ENCODE measurements around the gene TMEM254. TPM values are rescaled to one million over a fixed set of nuclear protein-coding genes. Genes with fewer than 3 reads are reported as not detected.
"Not testable (repeated sequence)": the region's sequence is repeated elsewhere in the genome, so short reads cannot be mapped to it uniquely, and the experiment has no call there.

TMEM254 gene
- total and polyA plus RNA-seq, 2 experiments from 2014 or later: 21.1 to 21.5 TPM

GRCh38 chr10:80133687-80134086, 55.2 kb downstream of the TMEM254 start:
- H3K4me1 ChIP-seq (ENCODE audit: insufficient read depth); ATAC-seq; H3K9me3 Mint-ChIP-seq; H3K27ac ChIP-seq (ENCODE audit: low read depth); DNase-seq (ENCODE audit: low spot score); H4K20me1 ChIP-seq (replicated peaks; ENCODE audit: insufficient read depth); H3K36me3 ChIP-seq (ENCODE audit: insufficient read depth); H3K36me3 Mint-ChIP-seq (ENCODE audit: low read depth); H3K27ac Mint-ChIP-seq; H3K9me2 ChIP-seq (ENCODE audit: insufficient read depth); H3F3A ChIP-seq (replicated peaks; ENCODE audit: low read depth); H3K79me2 ChIP-seq (replicated peaks; ENCODE audit: insufficient read depth); H2AFZ ChIP-seq: not testable (repeated sequence)
- peak overlapping the region; percentile 70 for H3K4me2 ChIP-seq
- peak overlapping the region; percentile 82 for H3K4me3 ChIP-seq
- peaks cover 20% of the 10 kb centered on the region for H3K27me3 Mint-ChIP-seq (ENCODE audit: insufficient read depth, low read depth, poor library complexity)
- H3K27me3 ChIP-seq (ENCODE audit: insufficient read depth): peaks cover 22% of the 10 kb centered on the region
- H3K4me1 Mint-ChIP-seq: peaks cover 25% of the 10 kb centered on the region
- H3K4me3 Mint-ChIP-seq: peak overlapping the region; percentile 74; the same call in 2 of the 3 replicates

GRCh38 chr10:80136134-80136571, 57.7 kb downstream of the TMEM254 start:
- H3K4me1 Mint-ChIP-seq: peaks cover 23% of the 10 kb centered on the region
- H2AFZ ChIP-seq: no peak overlapping the region
- no peaks in the 10 kb centered on the region for H3K36me3 Mint-ChIP-seq (ENCODE audit: low read depth)
- ATAC-seq (peak; percentile 13), DNase-seq (ENCODE audit: low spot score) (peak; percentile 34)
- H3K9me2 ChIP-seq (ENCODE audit: insufficient read depth): no peaks in the 10 kb centered on the region
- H3K4me3 Mint-ChIP-seq: no peak overlapping the region
- H3K9me3 Mint-ChIP-seq: no peaks in the 10 kb centered on the region
- H3K4me3 ChIP-seq: no peak overlapping the region
- H3K36me3 ChIP-seq (ENCODE audit: insufficient read depth): no peaks in the 10 kb centered on the region
- peaks cover 4% of the 10 kb centered on the region; the same call in 1 of the 2 replicates for H3K4me1 ChIP-seq (ENCODE audit: insufficient read depth)
- H3K27me3 ChIP-seq (ENCODE audit: insufficient read depth): peaks cover 22% of the 10 kb centered on the region
- peaks cover 22% of the 10 kb centered on the region for H3K27me3 Mint-ChIP-seq (ENCODE audit: insufficient read depth, low read depth, poor library complexity)
- no peak overlapping the region for H3K27ac ChIP-seq (ENCODE audit: low read depth)
- H3K79me2 ChIP-seq (replicated peaks; ENCODE audit: insufficient read depth): no peaks in the 10 kb centered on the region
- no peak overlapping the region for H3K27ac Mint-ChIP-seq
- H4K20me1 ChIP-seq (replicated peaks; ENCODE audit: insufficient read depth): no peaks in the 10 kb centered on the region
- H3F3A ChIP-seq (replicated peaks; ENCODE audit: low read depth): no peaks in the 10 kb centered on the region
- no peak overlapping the region for H3K4me2 ChIP-seq
- no peak for TF ChIP-seq STAT1 (IDR thresholded peaks at IDR 0.05; ENCODE audit: unreplicated experiment)
- TF ChIP-seq ZNF331 (CRISPR knock-in tag; IDR thresholded peaks at IDR 0.05; ENCODE audit: low read depth): no peak
- no peak for TF ChIP-seq REST (IDR thresholded peaks at IDR 0.05; ENCODE audit: unreplicated experiment)
- no peak for TF ChIP-seq CTCF (conservative IDR thresholded peaks at IDR 0.05; ENCODE audit: low read depth in 2 of 2)
- TF ChIP-seq JUNB (IDR thresholded peaks at IDR 0.05; ENCODE audit: unreplicated experiment): no peak
- TF ChIP-seq NANOG (IDR thresholded peaks at IDR 0.05; ENCODE audit: borderline replicate concordance): no peak
- TF ChIP-seq POLR2AphosphoS5 (IDR thresholded peaks at IDR 0.05; ENCODE audit: low read depth): no peak
- no peak for TF ChIP-seq CREB1 (CRISPR knock-in tag; IDR thresholded peaks at IDR 0.05; ENCODE audit: low read depth)
- no peak for TF ChIP-seq ZNF462 (CRISPR knock-in tag; IDR thresholded peaks at IDR 0.05)
- TF ChIP-seq EZH2phosphoT487 (IDR thresholded peaks at IDR 0.05; ENCODE audit: unreplicated experiment): no peak
